Measurements from ENCODE around the gene METTL1.
"Not testable (repeated sequence)": the region's sequence is repeated elsewhere in the genome, so short reads cannot be mapped to it uniquely, and the experiment has no call there.

DNA sequence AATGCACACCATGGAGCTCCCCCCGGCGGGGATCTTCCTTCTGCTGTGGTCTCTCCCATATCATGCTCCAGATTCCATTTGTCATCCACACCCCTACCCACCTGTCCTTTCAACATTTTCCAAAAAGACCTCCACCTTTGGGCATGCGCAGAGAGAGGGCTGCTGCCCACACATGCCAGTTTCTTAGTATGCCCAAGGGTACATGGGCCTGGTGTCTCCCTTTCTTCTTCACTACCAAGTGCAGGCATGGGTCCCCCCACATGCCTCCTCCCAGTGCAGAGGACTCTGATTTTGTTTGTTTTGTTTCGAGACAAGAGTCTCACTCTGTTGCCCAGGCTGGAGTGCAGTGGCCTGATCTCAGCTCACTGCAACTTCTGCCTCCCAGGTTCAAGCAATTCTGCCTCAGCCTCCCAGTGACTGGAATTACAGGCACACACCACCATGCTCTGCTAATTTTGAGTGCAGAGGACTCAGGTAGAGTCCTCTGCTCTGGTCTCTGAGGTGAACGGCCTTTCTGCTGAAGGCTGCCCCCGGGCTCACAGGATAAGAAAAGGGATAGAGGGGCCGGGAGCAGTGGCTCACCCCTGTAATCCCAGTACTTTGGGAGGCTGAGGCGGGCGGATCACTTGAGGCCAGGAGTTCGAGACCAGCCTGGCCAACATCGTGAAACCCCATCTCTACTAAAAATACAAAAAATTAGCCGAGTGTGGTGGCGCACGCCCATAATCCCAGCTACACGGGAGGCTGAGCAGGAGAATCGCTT is 49.9 kb downstream of the METTL1 start:
- TF ChIP-seq, protein P1, sequence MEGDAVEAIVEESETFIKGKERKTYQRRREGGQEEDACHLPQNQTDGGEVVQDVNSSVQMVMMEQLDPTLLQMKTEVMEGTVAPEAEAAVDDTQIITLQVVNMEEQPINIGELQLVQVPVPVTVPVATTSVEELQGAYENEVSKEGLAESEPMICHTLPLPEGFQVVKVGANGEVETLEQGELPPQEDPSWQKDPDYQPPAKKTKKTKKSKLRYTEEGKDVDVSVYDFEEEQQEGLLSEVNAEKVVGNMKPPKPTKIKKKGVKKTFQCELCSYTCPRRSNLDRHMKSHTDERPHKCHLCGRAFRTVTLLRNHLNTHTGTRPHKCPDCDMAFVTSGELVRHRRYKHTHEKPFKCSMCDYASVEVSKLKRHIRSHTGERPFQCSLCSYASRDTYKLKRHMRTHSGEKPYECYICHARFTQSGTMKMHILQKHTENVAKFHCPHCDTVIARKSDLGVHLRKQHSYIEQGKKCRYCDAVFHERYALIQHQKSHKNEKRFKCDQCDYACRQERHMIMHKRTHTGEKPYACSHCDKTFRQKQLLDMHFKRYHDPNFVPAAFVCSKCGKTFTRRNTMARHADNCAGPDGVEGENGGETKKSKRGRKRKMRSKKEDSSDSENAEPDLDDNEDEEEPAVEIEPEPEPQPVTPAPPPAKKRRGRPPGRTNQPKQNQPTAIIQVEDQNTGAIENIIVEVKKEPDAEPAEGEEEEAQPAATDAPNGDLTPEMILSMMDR (IDR thresholded peaks at IDR 0.05; ENCODE audit: borderline replicate concordance, extremely low read depth, low read length, poor library complexity, severe bottlenecking) = not testable (repeated sequence)
- not testable (repeated sequence) for TF ChIP-seq EZH2 (IDR thresholded peaks at IDR 0.05; ENCODE audit: borderline replicate concordance, low read depth, low read length, severe bottlenecking)
